ENCODE measurements around the gene MYOF.

DNA sequence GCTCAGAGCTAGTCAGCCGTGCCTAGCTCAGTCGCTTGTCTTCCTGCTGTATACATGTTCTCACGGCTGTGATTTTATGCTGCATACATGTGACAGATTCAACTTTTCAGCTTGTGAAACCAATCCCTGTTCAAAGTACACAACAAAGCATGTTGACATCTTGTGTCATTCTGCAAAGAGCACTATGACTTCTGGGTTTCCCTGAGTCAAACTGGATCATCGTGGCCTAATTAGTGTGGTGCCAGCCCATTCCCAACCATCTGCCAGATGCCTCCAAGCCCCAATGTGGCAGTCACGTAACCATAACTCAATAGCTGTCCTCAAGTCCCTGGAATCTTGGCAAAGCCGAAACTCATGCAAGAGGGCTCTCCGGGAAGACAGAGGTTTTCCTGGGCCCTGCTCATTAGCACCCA, 144.8 kb downstream of the MYOF start:
- TF ChIP-seq CTCF (IDR thresholded peaks at IDR 0.05) (no peak), POLR2AphosphoS5 (IDR thresholded peaks at IDR 0.05) (no peak)

Measured in suprapubic skin (tissue), 3 donors.